GM18520 (cell line): ENCODE measurements around the gene LZTFL1.
"Not testable (repeated sequence)": the region's sequence is repeated elsewhere in the genome, so short reads cannot be mapped to it uniquely, and the experiment has no call there.

Experiments used
- ATAC-seq: cut with Tn5 transposase; IDR thresholded peaks from one replicate; pipeline ENCODE4 v1.9.1; 2021; ENCODE audit not compliant: unreplicated experiment

The LZTFL1 gene

GRCh38 chr3:45865563-45865962 lies 23.6 kb upstream of the LZTFL1 start:
- no peak for ATAC-seq

GRCh38 chr3:45864760-45865519 lies 23.0 kb upstream of the LZTFL1 start:
- ATAC-seq: peak; percentile 60

GRCh38 chr3:45861043-45861719 lies 19.3 kb upstream of the LZTFL1 start:
- ATAC-seq: peak; percentile 36

GRCh38 chr3:45860481-45860880 lies 18.6 kb upstream of the LZTFL1 start:
- no peak for ATAC-seq

DNA sequence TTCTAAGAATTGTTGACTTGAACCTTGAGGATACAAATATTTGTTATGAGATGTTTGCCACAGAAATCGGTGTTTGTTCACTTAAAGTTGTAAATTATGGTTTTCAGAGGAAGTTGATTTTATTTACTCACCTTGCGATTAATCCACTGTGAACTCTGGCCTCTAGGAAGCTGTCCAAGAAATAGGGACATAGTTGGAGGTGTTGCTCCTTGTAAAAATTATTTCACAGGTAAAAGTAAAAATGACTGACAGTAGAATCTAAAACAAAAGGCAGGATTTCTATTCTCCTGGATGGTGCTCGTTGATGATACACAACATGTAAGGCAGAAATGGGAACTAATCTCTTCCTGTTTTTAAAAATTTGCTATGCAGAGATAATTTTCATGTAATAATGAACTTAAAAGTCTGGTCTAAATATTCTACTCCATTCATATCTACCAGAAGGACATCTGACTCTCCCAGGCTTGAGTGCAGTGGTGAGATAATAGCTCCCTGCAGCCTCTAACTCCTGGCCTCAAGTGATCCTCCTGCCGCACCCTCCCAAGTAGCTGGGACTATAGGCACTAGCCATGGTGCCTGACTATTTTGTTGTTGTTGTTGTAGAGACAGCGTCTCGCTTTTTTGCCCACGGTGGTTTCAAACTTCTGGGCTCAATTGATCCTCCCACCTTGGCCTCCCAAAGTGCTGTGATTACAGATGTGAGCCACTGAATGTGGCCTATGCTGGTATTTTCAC lies 17.1 kb upstream of the LZTFL1 start:
- no peak for ATAC-seq

DNA sequence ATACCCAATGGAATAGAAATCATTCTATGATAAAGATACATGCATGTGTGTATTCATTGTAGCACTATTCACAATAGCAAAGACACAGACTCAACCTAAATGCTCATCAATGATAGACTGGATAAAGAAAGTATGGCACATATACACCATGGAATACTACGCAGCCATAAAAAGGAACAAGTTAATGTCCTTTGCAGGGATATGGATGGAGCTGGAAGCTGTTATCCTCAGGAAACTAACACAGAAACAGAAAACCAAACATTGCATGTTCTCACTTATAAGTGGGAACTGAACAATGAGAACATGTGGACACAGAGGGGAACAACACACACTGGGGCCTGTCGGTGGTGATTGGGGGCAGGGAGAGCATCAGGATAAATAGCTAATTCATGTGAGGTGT lies 15.1 kb upstream of the LZTFL1 start:
- not testable (repeated sequence) for ATAC-seq

- not testable (repeated sequence) for ATAC-seq
Observed at GRCh38 chr3:45856323-45856722, 14.4 kb upstream of the LZTFL1 start.

DNA sequence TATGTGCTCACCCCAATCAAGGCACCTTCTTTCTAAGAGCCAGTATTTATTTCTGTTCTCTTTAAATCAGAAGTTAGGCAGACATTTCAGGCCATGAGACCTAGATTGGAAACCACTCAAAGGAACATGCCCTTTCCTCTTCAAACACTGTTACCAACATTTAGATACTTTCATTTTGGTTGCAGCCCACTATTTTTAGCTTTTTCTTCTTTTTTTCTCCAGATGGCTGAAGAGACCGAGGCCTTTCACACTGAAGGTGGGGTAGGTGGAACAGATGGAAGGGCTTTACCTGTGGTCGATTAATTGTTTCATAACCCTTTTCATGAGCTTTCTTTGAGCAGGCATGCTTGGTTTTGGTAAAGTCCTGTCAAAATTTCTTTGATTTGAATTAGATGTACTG lies 10.9 kb upstream of the LZTFL1 start:
- no peak for ATAC-seq

DNA sequence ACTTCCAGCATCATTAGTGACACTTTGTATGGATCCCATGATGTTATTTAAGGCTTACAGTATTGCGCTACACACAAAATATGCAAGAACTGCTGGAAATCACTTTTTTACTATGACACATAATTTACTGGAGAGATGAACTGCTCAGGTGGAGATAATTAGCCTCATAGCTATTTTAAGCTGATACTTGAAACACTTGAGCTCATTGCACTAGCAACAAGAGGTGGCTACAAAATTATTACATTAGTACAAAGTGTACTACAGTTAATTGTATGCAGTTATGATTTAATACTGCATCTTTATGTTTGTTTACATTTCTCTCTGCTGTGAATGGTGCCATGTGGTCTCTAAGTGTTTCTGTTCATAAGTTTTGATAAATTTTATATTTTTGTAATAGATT lies 6.5 kb upstream of the LZTFL1 start:
- no peak for ATAC-seq

DNA sequence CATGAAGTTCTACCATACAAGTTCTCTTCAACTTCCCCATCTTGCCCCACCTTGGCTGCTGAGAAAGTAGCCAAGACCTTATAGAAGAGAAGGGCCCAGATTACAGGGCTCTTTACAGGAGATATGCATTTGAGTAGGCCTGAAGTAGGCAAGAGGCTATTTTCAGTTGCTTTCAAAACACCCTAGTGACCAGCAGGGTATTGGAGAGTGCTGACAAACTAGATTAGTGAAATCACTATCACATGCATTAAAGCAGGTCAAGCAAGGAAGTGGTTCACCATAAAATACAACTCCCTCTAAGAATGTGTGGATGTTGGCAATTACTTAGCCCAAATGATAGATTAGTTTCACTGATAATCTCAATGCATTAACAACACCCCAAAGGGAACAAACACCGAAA lies 2.7 kb upstream of the LZTFL1 start:
- no peak for ATAC-seq

DNA sequence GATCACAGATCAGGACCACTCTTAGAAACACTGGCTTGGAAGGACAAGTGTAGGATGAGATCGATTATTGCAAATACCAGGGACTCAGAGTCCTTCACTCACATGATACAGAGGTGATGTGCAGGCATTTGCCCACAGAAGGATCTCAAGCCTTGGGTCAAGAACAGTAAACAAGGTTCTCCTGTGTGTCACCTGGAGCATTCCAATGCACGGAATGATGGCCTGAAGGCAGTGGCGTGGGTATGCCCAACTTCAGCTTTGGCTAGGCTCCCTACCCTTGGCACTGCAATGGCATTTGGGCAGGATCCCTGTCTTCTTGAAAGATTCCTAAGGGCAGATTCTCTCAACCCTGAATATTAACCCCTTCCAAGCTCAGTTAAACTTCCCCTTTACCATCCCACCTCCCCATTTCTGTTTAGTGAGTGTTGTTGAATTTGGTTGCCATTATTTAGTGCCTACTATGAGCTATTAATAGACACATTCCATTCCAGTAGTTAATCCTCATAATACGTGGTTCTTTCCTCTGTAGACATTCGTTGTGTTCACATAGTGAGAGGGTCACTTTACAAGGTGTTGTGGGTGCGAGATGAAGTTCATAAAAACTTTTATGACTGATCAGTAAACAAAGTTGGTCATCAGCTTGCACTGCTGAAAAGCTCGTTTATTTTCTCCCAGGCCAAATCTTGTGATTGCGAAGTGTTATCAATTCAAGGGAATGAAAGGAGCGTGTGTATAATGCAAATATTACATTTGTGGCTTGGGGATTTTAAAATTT lies 1.1 kb upstream of the LZTFL1 start:
- ATAC-seq: no peak

DNA sequence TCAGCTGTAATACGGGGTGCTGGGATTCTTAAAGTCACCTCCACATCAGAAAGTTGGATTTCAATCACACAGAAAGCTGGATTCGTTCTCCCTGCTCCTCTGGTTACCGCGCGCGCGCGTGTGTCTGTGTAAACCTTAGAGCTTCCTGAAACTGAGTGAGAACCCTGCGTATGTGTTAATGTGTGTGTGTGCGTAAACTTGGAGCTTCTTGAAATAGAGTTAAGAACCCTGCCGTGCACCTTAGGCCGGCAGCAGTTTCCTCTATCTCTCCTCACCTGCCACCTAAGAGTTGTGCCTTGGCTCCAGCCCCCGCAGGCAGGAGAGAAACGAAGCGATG lies 531 bp downstream of the LZTFL1 start:
- ATAC-seq: no peak

GRCh38 chr3:45838466-45838865 lies 3.5 kb downstream of the LZTFL1 start:
- ATAC-seq: no peak

DNA sequence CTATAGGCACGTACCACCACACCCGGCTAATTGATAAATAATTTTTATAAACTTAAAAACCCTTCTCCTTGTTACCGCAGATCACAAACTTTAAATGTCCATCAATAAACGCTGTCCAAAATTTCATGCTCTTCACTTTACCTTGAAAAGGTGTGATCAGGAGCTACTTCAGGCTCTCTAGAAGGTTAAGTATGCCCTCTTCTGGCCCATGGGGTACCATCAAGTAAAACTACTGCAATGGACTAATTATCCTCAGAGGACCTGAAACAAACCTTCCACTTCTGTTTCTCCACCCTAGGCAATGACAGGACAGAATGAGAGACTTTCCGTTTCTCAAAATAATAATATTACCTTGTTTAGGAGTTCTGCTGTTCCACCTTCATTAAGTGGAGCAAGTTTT lies 9.2 kb downstream of the LZTFL1 start:
- ATAC-seq: no peak

GRCh38 chr3:45830121-45830520 lies 11.8 kb downstream of the LZTFL1 start:
- ATAC-seq: no peak

DNA sequence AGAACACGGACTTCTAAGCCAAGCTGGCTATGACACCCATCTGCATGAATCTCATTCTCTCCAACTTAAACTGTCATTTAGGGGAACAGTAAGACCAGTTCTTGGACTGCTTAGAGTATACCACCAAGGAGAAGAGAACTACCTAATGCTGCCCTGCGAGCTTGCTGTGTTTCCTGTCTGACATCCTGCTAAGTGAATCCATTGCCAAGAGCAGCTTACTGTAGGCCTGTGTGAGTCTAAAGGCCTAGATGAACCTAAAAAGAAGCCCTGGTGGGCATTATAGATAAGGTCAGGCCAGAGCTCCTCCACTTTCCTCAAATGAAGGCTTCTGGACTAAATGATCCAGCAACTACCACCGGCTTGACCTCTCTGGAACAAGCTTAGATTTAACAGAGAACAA lies 15.0 kb downstream of the LZTFL1 start:
- ATAC-seq: no peak

- ATAC-seq: no peak
Observed at GRCh38 chr3:45826321-45826720, 15.6 kb downstream of the LZTFL1 start.

DNA sequence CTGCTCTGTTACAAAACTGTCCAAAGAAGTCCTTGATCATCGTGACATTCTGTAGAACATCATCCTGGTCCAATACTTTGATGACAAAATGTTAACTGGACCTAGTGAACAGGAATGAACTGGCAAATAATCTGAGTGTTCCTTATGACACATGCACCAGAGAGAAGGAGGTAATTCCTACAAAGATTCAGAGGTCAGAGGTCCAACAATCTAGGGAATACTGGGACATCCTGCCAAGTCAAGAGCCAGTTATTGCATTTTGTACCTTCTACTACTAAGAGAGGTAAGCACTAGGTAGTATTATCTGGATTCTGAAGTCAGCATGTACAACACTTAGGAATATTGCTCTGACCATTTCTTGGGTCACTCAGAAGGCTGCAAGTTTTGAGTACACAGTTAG lies 20.8 kb downstream of the LZTFL1 start:
- no peak for ATAC-seq

- ATAC-seq: no peak
Observed at GRCh38 chr3:45819543-45819942, 22.4 kb downstream of the LZTFL1 start.

DNA sequence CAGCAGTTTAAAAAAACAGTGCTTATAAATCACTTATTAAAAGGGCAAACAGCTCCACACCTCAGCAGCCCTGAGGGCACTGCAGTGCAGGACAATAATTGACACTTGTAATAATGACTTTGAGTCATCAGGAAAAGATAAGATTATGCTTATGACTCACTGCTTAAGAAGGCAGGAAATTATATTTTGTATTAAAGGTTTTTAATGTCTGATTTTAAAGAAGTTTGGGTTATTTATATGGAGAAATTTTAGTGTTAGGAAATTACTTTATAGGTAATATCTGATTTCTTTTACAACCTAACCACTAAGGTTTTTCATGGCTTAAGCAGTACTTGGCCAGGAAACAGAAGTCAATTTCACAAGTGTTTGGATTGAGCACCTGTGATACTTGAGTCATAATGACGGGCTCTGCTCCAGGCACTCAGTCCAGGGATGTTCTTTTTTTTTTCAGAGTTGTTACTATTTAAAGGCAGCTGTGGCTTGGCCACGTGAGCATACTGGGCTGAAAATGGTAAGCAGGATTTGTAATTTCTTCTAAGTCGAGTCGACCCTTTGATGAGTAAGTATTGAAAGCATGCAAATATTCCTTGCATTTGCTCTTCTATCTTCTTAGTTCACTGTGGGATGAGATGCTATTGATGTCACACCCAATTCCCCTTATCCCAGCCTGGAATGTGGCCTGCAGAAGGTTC lies 23.9 kb downstream of the LZTFL1 start:
- ATAC-seq: no peak

GRCh38 chr3:45816544-45816943 lies 25.4 kb downstream of the LZTFL1 start:
- ATAC-seq: no peak
